KOPT-K1 (cell line): ENCODE data around the gene SGTA.
"Not testable (repeated sequence)": the region's sequence is repeated elsewhere in the genome, so short reads cannot be mapped to it uniquely, and the experiment has no call there.

Experiments
- H3K27ac ChIP-seq: fragments of 200-600 bp; sonication (generic); 2 replicates; pipeline ENCODE4 v1.5.1; 2016; ENCODE audit warnings: antibody characterized with exemption, mild to moderate bottlenecking, low read depth, low read length; ENCODE audit not compliant: poor library complexity, severe bottlenecking
- H3K36me3 ChIP-seq: fragments of 200-600 bp; sonication (generic); 2 replicates; pipeline ENCODE4 v1.5.1; 2017; ENCODE audit warnings: antibody characterized with exemption, mild to moderate bottlenecking, low read length, moderate library complexity; ENCODE audit not compliant: insufficient read depth
- H3K9me3 ChIP-seq: fragments of 200-600 bp; sonication (generic); 2 replicates; pipeline ENCODE4 v1.5.1; 2017; ENCODE audit warnings: antibody characterized with exemption, low read length, mild to moderate bottlenecking; ENCODE audit not compliant: insufficient read depth, poor library complexity, severe bottlenecking

The SGTA gene

GRCh38 chr19:2803486-2804155 is 20.5 kb upstream of the SGTA start:
- Histone ChIP-seq H3K27ac (no peak overlapping the region), H3K36me3 (peaks cover 97% of the 10 kb centered on the region), H3K9me3 (no peaks in the 10 kb centered on the region)

GRCh38 chr19:2802826-2803225 is 19.8 kb upstream of the SGTA start:
- H3K27ac ChIP-seq = no peak overlapping the region
- peaks cover 96% of the 10 kb centered on the region for H3K36me3 ChIP-seq

GRCh38 chr19:2800506-2800905 is 17.4 kb upstream of the SGTA start:
- no peaks in the 10 kb centered on the region for H3K9me3 ChIP-seq
- peaks cover 98% of the 10 kb centered on the region for H3K36me3 ChIP-seq
- no peak overlapping the region for H3K27ac ChIP-seq

More at GRCh38 chr19:2802826-2803225, 19.8 kb upstream of the SGTA start:
- H3K9me3 ChIP-seq = no peaks in the 10 kb centered on the region

- Histone ChIP-seq H3K27ac (no peak overlapping the region), H3K36me3 (peaks cover 98% of the 10 kb centered on the region)
Observed at GRCh38 chr19:2799273-2800020, 16.4 kb upstream of the SGTA start.

GRCh38 chr19:2798733-2799132 is 15.7 kb upstream of the SGTA start:
- H3K9me3 ChIP-seq = no peaks in the 10 kb centered on the region
- H3K36me3 ChIP-seq = peaks cover 98% of the 10 kb centered on the region
- H3K27ac ChIP-seq = no peak overlapping the region

More at GRCh38 chr19:2799273-2800020, 16.4 kb upstream of the SGTA start:
- H3K9me3 ChIP-seq = no peaks in the 10 kb centered on the region

- Histone ChIP-seq H3K9me3 (no peaks in the 10 kb centered on the region), H3K36me3 (peaks cover 98% of the 10 kb centered on the region), H3K27ac (no peak overlapping the region)
Observed at GRCh38 chr19:2798158-2798685, 15.1 kb upstream of the SGTA start.

GRCh38 chr19:2797280-2797679 is 14.2 kb upstream of the SGTA start:
- Histone ChIP-seq H3K9me3 (no peaks in the 10 kb centered on the region), H3K27ac (no peak overlapping the region), H3K36me3 (peaks cover 96% of the 10 kb centered on the region)

- Histone ChIP-seq H3K9me3 (no peaks in the 10 kb centered on the region), H3K36me3 (peaks cover 96% of the 10 kb centered on the region), H3K27ac (no peak overlapping the region)
Observed at GRCh38 chr19:2796659-2797266, 13.7 kb upstream of the SGTA start.

GRCh38 chr19:2795827-2796658 is 13.0 kb upstream of the SGTA start:
- H3K36me3 ChIP-seq = peaks cover 96% of the 10 kb centered on the region
- H3K27ac ChIP-seq = no peak overlapping the region
- H3K9me3 ChIP-seq = no peaks in the 10 kb centered on the region

GRCh38 chr19:2793577-2793976 is 10.5 kb upstream of the SGTA start:
- H3K36me3 ChIP-seq = peaks cover 95% of the 10 kb centered on the region
- H3K9me3 ChIP-seq = no peaks in the 10 kb centered on the region
- no peak overlapping the region for H3K27ac ChIP-seq

- Histone ChIP-seq H3K9me3 (no peaks in the 10 kb centered on the region), H3K36me3 (peaks cover 95% of the 10 kb centered on the region), H3K27ac (no peak overlapping the region)
Observed at GRCh38 chr19:2793126-2793525, 10.1 kb upstream of the SGTA start.

GRCh38 chr19:2792666-2793065 is 9.6 kb upstream of the SGTA start:
- not testable (repeated sequence) for H3K9me3 ChIP-seq, H3K27ac ChIP-seq
- H3K36me3 ChIP-seq = peaks cover 97% of the 10 kb centered on the region

- Histone ChIP-seq H3K36me3 (peaks cover 97% of the 10 kb centered on the region), H3K9me3 (no peaks in the 10 kb centered on the region), H3K27ac (no peak overlapping the region)
Observed at GRCh38 chr19:2791876-2792275, 8.8 kb upstream of the SGTA start.

GRCh38 chr19:2791440-2791839 is 8.4 kb upstream of the SGTA start:
- H3K9me3 ChIP-seq = no peaks in the 10 kb centered on the region
- peaks cover 93% of the 10 kb centered on the region for H3K36me3 ChIP-seq
- no peak overlapping the region for H3K27ac ChIP-seq
